ENCODE results near the gene CMKLR1. TPM values are rescaled to one million over a fixed set of nuclear protein-coding genes. Genes with fewer than 3 reads are reported as not detected.

Gene CMKLR1
- total and polyA plus RNA-seq, 10 of the 15 experiments (the other 5 are each of a cell fraction or from before 2014, with no cell fraction given), result 13.8 to 52.3 (median 26.2) TPM

DNA sequence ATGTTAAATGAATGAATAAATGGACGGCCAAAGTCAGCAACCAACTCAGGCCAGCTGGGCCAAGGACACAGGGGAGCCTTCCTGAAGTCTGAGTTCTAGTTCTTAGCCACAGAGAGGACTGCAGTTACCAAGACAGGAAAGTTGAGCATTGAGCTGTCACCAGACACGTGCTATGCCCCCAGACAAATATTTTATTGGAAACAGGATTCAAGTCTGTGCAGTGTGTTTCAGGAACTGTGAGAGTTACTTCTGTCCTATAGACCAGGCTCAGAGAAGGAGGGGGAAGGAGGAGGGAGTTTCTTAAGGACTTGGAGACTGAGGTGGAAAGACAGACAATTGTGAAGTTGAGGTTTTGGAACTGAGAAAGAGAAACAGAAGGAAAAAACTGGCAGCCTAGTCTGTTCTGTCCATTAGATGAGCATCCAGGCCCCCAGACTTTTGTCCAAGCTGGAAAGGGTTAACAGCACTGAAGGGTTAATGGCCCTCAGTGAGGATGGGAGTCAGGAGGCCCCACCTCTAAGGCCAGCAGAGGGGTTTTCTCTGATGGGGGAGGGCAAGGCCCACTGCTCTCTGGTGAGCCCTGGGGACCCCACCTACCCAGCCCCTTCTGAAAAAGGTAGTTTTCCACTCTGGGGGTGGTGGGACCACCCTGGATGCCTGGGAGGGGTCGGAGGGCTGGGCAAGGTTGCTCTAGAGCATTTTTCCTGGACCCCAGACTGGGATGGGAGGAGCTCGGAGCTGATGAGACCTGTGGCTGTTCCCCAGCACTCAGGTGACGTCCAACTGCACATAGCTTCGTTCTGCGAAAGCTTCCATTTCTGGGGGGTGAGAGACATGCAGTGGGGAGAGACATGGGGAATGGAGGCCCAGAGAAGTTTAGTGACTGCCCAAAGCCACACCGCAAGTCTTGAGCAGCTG is 6.9 kb upstream of the CMKLR1 start (continued):
- TF ChIP-seq, protein P1, sequence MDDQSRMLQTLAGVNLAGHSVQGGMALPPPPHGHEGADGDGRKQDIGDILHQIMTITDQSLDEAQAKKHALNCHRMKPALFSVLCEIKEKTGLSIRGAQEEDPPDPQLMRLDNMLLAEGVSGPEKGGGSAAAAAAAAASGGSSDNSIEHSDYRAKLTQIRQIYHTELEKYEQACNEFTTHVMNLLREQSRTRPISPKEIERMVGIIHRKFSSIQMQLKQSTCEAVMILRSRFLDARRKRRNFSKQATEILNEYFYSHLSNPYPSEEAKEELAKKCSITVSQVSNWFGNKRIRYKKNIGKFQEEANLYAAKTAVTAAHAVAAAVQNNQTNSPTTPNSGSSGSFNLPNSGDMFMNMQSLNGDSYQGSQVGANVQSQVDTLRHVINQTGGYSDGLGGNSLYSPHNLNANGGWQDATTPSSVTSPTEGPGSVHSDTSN (IDR thresholded peaks at IDR 0.05; ENCODE audit: insufficient replicate concordance, low read depth, low read length), result no peak
- TF ChIP-seq EP300 (IDR thresholded peaks at IDR 0.05; ENCODE audit: borderline replicate concordance in 1 of 2, control insufficient read depth in 1 of 2, low read depth in 2 of 2, low read length in 2 of 2) (no peak), KAT2A (conservative IDR thresholded peaks at IDR 0.05; ENCODE audit: control insufficient read depth, low read depth, low read length) (no peak), RB1 (IDR thresholded peaks at IDR 0.05; ENCODE audit: borderline replicate concordance) (no peak), IKZF1 (conservative IDR thresholded peaks at IDR 0.05) (no peak)

DNA sequence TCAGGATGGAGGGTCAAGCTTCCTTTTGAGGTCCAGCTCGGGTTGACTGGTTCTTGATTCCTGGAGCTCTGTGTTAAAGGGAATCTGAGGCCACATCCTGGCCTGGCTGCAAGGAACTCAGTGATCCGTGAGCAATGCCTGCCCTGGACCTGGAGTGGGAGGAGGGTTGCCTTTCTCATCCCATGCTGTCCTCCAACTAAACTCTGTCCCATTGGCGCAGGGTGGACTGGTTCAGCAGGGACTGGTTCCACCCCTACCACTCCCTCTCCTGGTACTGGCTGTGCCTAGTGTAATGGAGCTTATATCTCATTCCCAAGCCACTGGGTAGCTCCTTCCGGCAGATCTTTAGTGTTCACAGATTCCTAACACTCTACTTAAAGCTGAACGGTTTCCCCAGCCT is 3.9 kb upstream of the CMKLR1 start:
- ATAC-seq, result no peak
- intact Hi-C loops (cut with micrococcal nuclease; ENCODE audit: unreplicated experiment), result no loop called here
- ChIA-PET CTCF (no interaction called here), SMC1A (ENCODE audit: uncharacterized antibody, unreplicated experiment) (interaction anchor here (1.2 kb wide), 1 partner anchor 13 kb away, joined by 5 read pairs; no protein-coding TSS in a partner anchor), RAD21 (ENCODE audit: unreplicated experiment) (interaction anchor here (1.3 kb wide), 1 partner anchor 9 kb away, joined by 3 read pairs; no protein-coding TSS in a partner anchor), POLR2A (no interaction called here)
- WGBS (ENCODE audit: insufficient coverage, insufficient replicate concordance, low lambda C conversion rate, missing lambda C conversion rate), result 27% methylated on average over 5 of the region's 5 CpGs
- Histone ChIP-seq H3K79me2 (ENCODE audit: control insufficient read depth, insufficient read depth, low read length) (no peaks in the 10 kb centered on the region), H3K27me3 (replicated peaks in 1 of 2; ENCODE audit: control insufficient read depth in 2 of 2, insufficient read depth in 2 of 2, low read length in 1 of 2) (no peaks in the 10 kb centered on the region), H3K9ac (ENCODE audit: control insufficient read depth, insufficient read depth, low read length) (no peak overlapping the region), H2AFZ (ENCODE audit: control insufficient read depth, low read depth, low read length) (no peak overlapping the region), H3K27ac (ENCODE audit: control insufficient read depth, insufficient read depth) (no peak overlapping the region), H3K4me2 (ENCODE audit: control insufficient read depth, insufficient read depth) (no peak overlapping the region), H3K4me3 (no peak overlapping the region), H4K20me1 (ENCODE audit: control insufficient read depth, insufficient read depth) (no peaks in the 10 kb centered on the region), H3K4me1 (ENCODE audit: control insufficient read depth, insufficient read depth, low read length) (peaks cover 14% of the 10 kb centered on the region; the same call in 1 of the 2 replicates), H3K36me3 (ENCODE audit: control insufficient read depth in 2 of 2, insufficient read depth in 2 of 2, low read length in 1 of 2) (no peaks in the 10 kb centered on the region), H3K9me3 (replicated peaks; ENCODE audit: control insufficient read depth, insufficient read depth, low read length) (peaks cover 3% of the 10 kb centered on the region; the same call in 2 of the 3 replicates)
- in situ Hi-C loops (cut with MboI), result no loop called here
- DNase-seq (ENCODE audit: low read depth, low spot score), result no peak
- no peak for FAIRE-seq
- BruUV-seq (replicated peaks), result no TSS peak
- no peak for TF ChIP-seq IKZF2 (IDR thresholded peaks at IDR 0.05)
- TF ChIP-seq, protein P2, sequence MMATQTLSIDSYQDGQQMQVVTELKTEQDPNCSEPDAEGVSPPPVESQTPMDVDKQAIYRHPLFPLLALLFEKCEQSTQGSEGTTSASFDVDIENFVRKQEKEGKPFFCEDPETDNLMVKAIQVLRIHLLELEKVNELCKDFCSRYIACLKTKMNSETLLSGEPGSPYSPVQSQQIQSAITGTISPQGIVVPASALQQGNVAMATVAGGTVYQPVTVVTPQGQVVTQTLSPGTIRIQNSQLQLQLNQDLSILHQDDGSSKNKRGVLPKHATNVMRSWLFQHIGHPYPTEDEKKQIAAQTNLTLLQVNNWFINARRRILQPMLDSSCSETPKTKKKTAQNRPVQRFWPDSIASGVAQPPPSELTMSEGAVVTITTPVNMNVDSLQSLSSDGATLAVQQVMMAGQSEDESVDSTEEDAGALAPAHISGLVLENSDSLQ (IDR thresholded peaks at IDR 0.05), result no peak
- TF ChIP-seq EZH2 (IDR thresholded peaks at IDR 0.05; ENCODE audit: borderline replicate concordance, control insufficient read depth, low read depth, low read length), result no peak
- no peak for TF ChIP-seq ATF7 (IDR thresholded peaks at IDR 0.05; ENCODE audit: low read depth)
- TF ChIP-seq IRF4 (IDR thresholded peaks at IDR 0.05; ENCODE audit: low read depth, low read length), result no peak
- no peak for TF ChIP-seq IKZF1 (conservative IDR thresholded peaks at IDR 0.05)
- no peak for TF ChIP-seq JUND (IDR thresholded peaks at IDR 0.05; ENCODE audit: low read depth, low read length)
- TF ChIP-seq HDAC6 (IDR thresholded peaks at IDR 0.05; ENCODE audit: unreplicated experiment), result no peak
- no peak for TF ChIP-seq NKRF (conservative IDR thresholded peaks at IDR 0.05)
- TF ChIP-seq RFX5 (IDR thresholded peaks at IDR 0.05; ENCODE audit: low read depth, low read length), result no peak
- TF ChIP-seq SREBF1 (IDR thresholded peaks at IDR 0.05; ENCODE audit: low read length), result no peak
- TF ChIP-seq ASH2L (IDR thresholded peaks at IDR 0.05; ENCODE audit: borderline replicate concordance, low read depth), result no peak
- no peak for TF ChIP-seq ZNF24 (IDR thresholded peaks at IDR 0.05)
